Neuron (in vitro differentiated cells): Measurements from ENCODE around the gene SAFB2.

Experiments used
- H2AFZ ChIP-seq: one replicate; pipeline ENCODE4 v1.6.1; 2013; ENCODE audit warnings: low read depth, mild to moderate bottlenecking, inconsistent platforms, low read length, moderate library complexity
- H3K27me3 ChIP-seq: one replicate; pipeline ENCODE4 v1.6.1; 2013; ENCODE audit warnings: low read length; ENCODE audit not compliant: insufficient read depth
- H3K36me3 ChIP-seq: one replicate; pipeline ENCODE4 v1.6.1; 2013; ENCODE audit warnings: low read length; ENCODE audit not compliant: insufficient read depth
- H3K4me1 ChIP-seq: one replicate; pipeline ENCODE4 v1.6.1; 2013; ENCODE audit warnings: low read length; ENCODE audit not compliant: insufficient read depth
- H3K4me3 ChIP-seq: 2 replicates; pipeline ENCODE4 v1.5.1; 2013; ENCODE audit warnings: mild to moderate bottlenecking, low read length, moderate library complexity
- H3K9me3 ChIP-seq: one replicate; pipeline ENCODE4 v1.6.1; 2013; ENCODE audit warnings: low read length

The SAFB2 gene

DNA sequence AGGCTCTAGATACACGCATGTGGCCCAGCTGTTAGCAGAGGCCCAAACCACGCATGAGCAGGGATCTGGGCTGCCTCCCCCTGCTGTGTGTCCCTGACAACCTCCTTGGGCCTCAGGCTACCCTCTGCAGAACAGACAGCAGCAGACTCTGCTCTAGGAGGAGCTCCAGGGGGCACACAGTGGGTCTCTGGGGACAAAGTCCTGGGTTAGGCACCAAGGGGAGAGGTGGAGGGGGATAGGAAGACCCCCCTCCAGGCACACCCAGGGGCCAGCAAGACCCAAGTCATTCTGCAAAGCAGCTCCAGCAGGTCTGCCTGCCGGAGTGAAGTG lies 62.8 kb downstream of the SAFB2 start:
- Histone ChIP-seq H3K4me3 (no peak overlapping the region), H2AFZ (no peak overlapping the region), H3K36me3 (no peaks in the 10 kb centered on the region), H3K9me3 (peaks cover 9% of the 10 kb centered on the region), H3K4me1 (peaks cover 4% of the 10 kb centered on the region), H3K27me3 (no peaks in the 10 kb centered on the region)

GRCh38 chr19:5558101-5558621 lies 64.4 kb downstream of the SAFB2 start:
- Histone ChIP-seq H2AFZ (no peak overlapping the region), H3K9me3 (peaks cover 9% of the 10 kb centered on the region), H3K4me1 (peaks cover 4% of the 10 kb centered on the region), H3K27me3 (no peaks in the 10 kb centered on the region), H3K4me3 (no peak overlapping the region), H3K36me3 (no peaks in the 10 kb centered on the region)

- no peak overlapping the region for H2AFZ ChIP-seq
- H3K36me3 ChIP-seq: no peaks in the 10 kb centered on the region
- H3K27me3 ChIP-seq: no peaks in the 10 kb centered on the region
- no peak overlapping the region for H3K4me3 ChIP-seq
- H3K9me3 ChIP-seq: peaks cover 5% of the 10 kb centered on the region
- peaks cover 4% of the 10 kb centered on the region for H3K4me1 ChIP-seq
These were observed 64.9 kb downstream of the SAFB2 start for GRCh38 chr19:5557691-5558090.

- Histone ChIP-seq H3K27me3 (no peaks in the 10 kb centered on the region), H3K36me3 (no peaks in the 10 kb centered on the region), H3K9me3 (no peaks in the 10 kb centered on the region), H3K4me3 (no peak overlapping the region), H2AFZ (no peak overlapping the region), H3K4me1 (peaks cover 2% of the 10 kb centered on the region)
These were observed 67.7 kb downstream of the SAFB2 start for GRCh38 chr19:5554828-5555227.

- Histone ChIP-seq H3K27me3 (no peaks in the 10 kb centered on the region), H3K4me3 (no peak overlapping the region), H3K9me3 (no peaks in the 10 kb centered on the region), H3K36me3 (no peaks in the 10 kb centered on the region), H3K4me1 (no peaks in the 10 kb centered on the region), H2AFZ (no peak overlapping the region)
These were observed 68.7 kb downstream of the SAFB2 start for GRCh38 chr19:5553892-5554291.

DNA sequence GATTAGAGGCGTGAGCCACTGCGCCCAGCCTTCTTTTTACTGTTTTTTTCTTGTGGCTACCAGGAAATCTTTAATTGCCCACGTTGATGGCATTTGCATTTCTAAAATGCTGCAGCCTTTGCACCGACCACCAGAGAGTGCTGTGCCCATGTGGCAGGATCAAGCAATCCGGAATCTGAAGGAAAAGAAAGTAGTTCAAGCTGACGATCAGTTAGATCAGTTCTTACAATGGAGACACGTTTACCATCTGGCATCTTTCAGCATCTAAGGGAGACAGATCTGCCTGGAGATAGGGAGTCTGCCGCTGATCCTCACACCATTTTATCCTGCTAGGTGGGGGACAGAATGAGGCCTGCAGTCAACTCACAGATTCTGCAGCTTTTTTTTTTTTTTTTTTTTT lies 74.7 kb downstream of the SAFB2 start:
- H2AFZ ChIP-seq: no peak overlapping the region
- H3K36me3 ChIP-seq: no peaks in the 10 kb centered on the region
- no peaks in the 10 kb centered on the region for H3K9me3 ChIP-seq
- H3K4me1 ChIP-seq: no peaks in the 10 kb centered on the region
- H3K27me3 ChIP-seq: no peaks in the 10 kb centered on the region
- no peak overlapping the region for H3K4me3 ChIP-seq

DNA sequence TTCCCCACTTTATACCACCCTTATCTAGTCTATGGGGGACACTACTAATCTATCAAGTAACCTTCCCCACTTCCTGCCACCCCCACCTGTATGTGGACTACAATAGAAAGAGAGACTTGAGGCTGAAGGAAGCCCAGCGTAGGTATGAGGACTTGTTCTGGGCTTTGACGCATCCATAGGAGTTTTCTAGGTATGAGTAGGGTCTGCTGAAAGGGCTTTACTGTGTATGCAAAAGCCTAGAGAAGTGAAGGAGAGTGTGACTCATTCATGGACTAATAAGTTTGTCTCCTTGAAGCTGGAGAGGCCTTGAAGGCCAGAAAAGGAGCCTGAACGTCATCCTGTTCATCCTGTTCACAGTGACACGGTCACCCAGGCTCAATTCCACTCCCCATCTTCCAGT lies 76.6 kb downstream of the SAFB2 start:
- Histone ChIP-seq H2AFZ (no peak overlapping the region), H3K4me3 (no peak overlapping the region), H3K36me3 (no peaks in the 10 kb centered on the region), H3K27me3 (no peaks in the 10 kb centered on the region), H3K9me3 (no peaks in the 10 kb centered on the region), H3K4me1 (no peaks in the 10 kb centered on the region)

GRCh38 chr19:5545051-5545450 lies 77.5 kb downstream of the SAFB2 start:
- no peaks in the 10 kb centered on the region for H3K9me3 ChIP-seq
- no peaks in the 10 kb centered on the region for H3K36me3 ChIP-seq
- no peak overlapping the region for H3K4me3 ChIP-seq
- H2AFZ ChIP-seq: no peak overlapping the region
- no peaks in the 10 kb centered on the region for H3K4me1 ChIP-seq
- H3K27me3 ChIP-seq: no peaks in the 10 kb centered on the region

DNA sequence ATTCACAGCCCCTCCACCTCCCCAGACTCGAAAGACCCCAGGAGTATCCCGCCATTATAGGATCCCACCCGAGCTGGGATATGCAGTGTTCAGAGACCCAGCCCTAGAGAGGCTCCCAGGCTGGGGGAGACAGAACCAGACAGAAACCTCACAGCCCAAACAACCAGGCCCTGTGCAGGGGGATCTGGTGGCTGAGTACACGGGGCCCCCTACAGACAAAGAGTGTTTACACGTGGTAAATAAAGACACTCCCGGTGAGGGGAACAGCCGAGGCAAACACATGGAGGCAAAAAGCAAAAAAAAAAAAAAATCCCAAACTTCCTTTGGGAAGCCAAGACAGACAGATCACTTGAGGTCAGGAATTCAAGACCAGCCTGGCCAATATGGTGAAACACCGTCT lies 79.9 kb downstream of the SAFB2 start:
- peaks cover 16% of the 10 kb centered on the region for H3K4me1 ChIP-seq
- H3K9me3 ChIP-seq: no peaks in the 10 kb centered on the region
- no peaks in the 10 kb centered on the region for H3K27me3 ChIP-seq
- H3K36me3 ChIP-seq: no peaks in the 10 kb centered on the region
- no peak overlapping the region for H2AFZ ChIP-seq
- no peak overlapping the region for H3K4me3 ChIP-seq

GRCh38 chr19:5541456-5541855 lies 81.1 kb downstream of the SAFB2 start:
- Histone ChIP-seq H3K27me3 (no peaks in the 10 kb centered on the region), H3K36me3 (no peaks in the 10 kb centered on the region), H2AFZ (no peak overlapping the region), H3K4me1 (peaks cover 27% of the 10 kb centered on the region), H3K9me3 (no peaks in the 10 kb centered on the region), H3K4me3 (no peak overlapping the region)

DNA sequence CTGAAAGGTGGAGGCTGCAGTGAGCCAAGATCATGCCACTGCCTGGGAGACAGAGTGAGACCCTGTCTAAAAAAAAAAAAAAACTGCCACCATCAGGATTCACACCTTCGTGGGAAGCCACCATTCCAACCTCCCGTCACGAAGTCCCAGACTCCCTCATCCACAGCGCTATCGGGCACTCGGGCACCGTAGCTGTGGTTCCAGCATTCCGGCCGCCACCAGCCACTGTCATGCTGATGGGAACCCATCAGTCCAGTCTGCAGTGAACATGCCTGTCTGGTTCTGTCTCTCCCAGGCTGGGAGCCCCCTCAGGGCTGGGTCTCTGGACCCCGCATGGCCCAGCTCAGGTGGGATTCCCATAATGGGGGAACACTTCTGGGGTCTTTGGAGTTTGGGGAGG lies 82.4 kb downstream of the SAFB2 start:
- Histone ChIP-seq H3K36me3 (no peaks in the 10 kb centered on the region), H3K9me3 (no peaks in the 10 kb centered on the region), H3K4me1 (peaks cover 34% of the 10 kb centered on the region), H3K4me3 (no peak overlapping the region), H3K27me3 (no peaks in the 10 kb centered on the region), H2AFZ (no peak overlapping the region)

DNA sequence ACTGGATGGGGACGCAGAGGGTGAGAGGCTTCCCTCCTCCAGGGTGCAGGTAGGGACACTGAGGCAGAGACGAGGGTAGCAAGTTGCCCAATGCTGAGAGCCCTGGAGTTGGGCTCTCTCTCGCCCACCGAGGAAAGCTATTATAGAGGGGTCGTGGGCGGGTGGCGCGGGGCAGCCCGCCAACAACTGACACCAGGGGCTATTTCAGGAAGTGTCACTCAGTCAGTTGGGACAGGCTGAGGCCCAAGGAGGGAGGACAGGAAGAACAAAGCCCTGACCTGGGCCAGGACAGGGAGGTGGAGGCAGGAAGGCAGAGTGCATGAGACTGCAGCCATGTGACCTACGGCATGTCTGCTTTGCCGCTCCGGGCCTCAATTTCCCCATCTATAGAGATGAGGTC lies 84.7 kb downstream of the SAFB2 start:
- Histone ChIP-seq H3K4me1 (peaks cover 34% of the 10 kb centered on the region), H3K36me3 (no peaks in the 10 kb centered on the region), H3K27me3 (no peaks in the 10 kb centered on the region), H3K4me3 (no peak overlapping the region), H3K9me3 (peaks cover 10% of the 10 kb centered on the region), H2AFZ (no peak overlapping the region)
